Right cardiac atrium (tissue), 5 donors: ENCODE results near the gene PDPR. TPM values are rescaled to one million over a fixed set of nuclear protein-coding genes. Genes with fewer than 3 reads are reported as not detected.
"Not testable (repeated sequence)": the region's sequence is repeated elsewhere in the genome, so short reads cannot be mapped to it uniquely, and the experiment has no call there.

Experiments
- ATAC-seq, 2 donors: fragments of 200-7000 bp; cut with Tn5 transposase; one replicate each; pipeline versions ENCODE4 v1.8.0 to v1.9.1; 2020; ENCODE audit warnings: moderate library complexity in 2 of 2, mild to moderate bottlenecking in 1 of 2
- DNase-seq, 3 donors: peaks; one replicate each; pipeline ENCODE4 v3.0.0-alpha.2; 2020
- H3K27ac ChIP-seq: one replicate; pipeline ENCODE4 v1.5.1; 2013; ENCODE audit warnings: mild to moderate bottlenecking, low read length, control low read depth, moderate library complexity
- H3K27me3 ChIP-seq: one replicate; pipeline ENCODE4 v1.6.1; 2013; ENCODE audit not compliant: control insufficient read depth, insufficient read depth
- H3K4me1 ChIP-seq: one replicate; pipeline ENCODE4 v1.6.1; 2013; ENCODE audit warnings: low read length; ENCODE audit not compliant: control insufficient read depth, insufficient read depth
- H3K4me3 ChIP-seq: one replicate; pipeline ENCODE4 v1.5.1; 2013; ENCODE audit warnings: low read length, control low read depth
- H3K9me3 ChIP-seq: one replicate; pipeline ENCODE4 v1.6.1; 2013; ENCODE audit warnings: low read length; ENCODE audit not compliant: control insufficient read depth
- WGBS: extraction: QIAGEN DNeasy Blood & Tissue Kit; methylation state at CpG from one replicate; pipeline ENCODE4 v1.1.7; 2013; 5-methylcytosine and 5-hydroxymethylcytosine counted together
- intact Hi-C, 4 donors: fragments of 100-400 bp; cut with DNase I; formaldehyde crosslinking; loops; one replicate each; pipeline versions ENCODE4 v1.11.0 to v1.14.0; 2022 to 2023
- polyA plus RNA-seq: library from polyadenylated mRNA; stranded (reverse); fragments of 200-250 nt; gene quantifications from one replicate; pipeline ENCODE4 v1.2.3, GENCODE V29; 2013
- total RNA-seq, 4 donors: library from RNA; stranded (reverse); fragmentation: NEBNext Ultra II Directional; extraction: Animal tissue kit (Norgen Biotek cat#: 25700); gene quantifications; one replicate each; pipeline ENCODE4 v1.2.1, GENCODE V29; 2021
- donor health status: healthy with polysubstance abuse.
- donor health status: DM: no; HTN: yes; CAD: no.
- donor health status: DM: no; HTN: no; CAD: no.
- donor health status: DM: no; HTN: yes; CAD: no; lungs with severe emphysema.
- donor health status: DM: yes; HTN: yes; CAD: no.

Gene PDPR
- total and polyA plus RNA-seq, 5 donors = 8.4 to 36.3 (median 22.7) TPM

- H3K4me1 ChIP-seq, H3K4me3 ChIP-seq, intact Hi-C loops, H3K27me3 ChIP-seq, H3K27ac ChIP-seq, H3K9me3 ChIP-seq, DNase-seq, ATAC-seq: not testable (repeated sequence)
- 94% methylated on average over 10 of the region's 10 CpGs for WGBS
These were observed 40.6 kb downstream of the PDPR start for GRCh38 chr16:70154736-70155135.

- 90% methylated on average over 29 of the region's 29 CpGs for WGBS
- no peaks in the 10 kb centered on the region for H3K9me3 ChIP-seq
- no peak for DNase-seq
- peak in 1 of 2 donors; percentile 2 for ATAC-seq
- H3K27me3 ChIP-seq = no peaks in the 10 kb centered on the region
- no peak overlapping the region for H3K4me3 ChIP-seq
- intact Hi-C loops = no loop called here
- no peaks in the 10 kb centered on the region for H3K4me1 ChIP-seq
- no peak overlapping the region for H3K27ac ChIP-seq
These were observed 42.3 kb downstream of the PDPR start for GRCh38 chr16:70156207-70156978.

- intact Hi-C loops = no loop called here
- Histone ChIP-seq H3K9me3 (no peaks in the 10 kb centered on the region), H3K27me3 (no peaks in the 10 kb centered on the region), H3K4me1 (no peaks in the 10 kb centered on the region), H3K27ac (no peak overlapping the region), H3K4me3 (no peak overlapping the region)
- DNase-seq = no peak
- no peak for ATAC-seq
- WGBS = 84% methylated on average over 11 of the region's 11 CpGs
These were observed 43.0 kb downstream of the PDPR start for GRCh38 chr16:70157105-70157476.

- ATAC-seq = no peak
- intact Hi-C loops = no loop called here
- H3K4me1 ChIP-seq = no peaks in the 10 kb centered on the region
- no peaks in the 10 kb centered on the region for H3K27me3 ChIP-seq
- H3K4me3 ChIP-seq = no peak overlapping the region
- no peak for DNase-seq
- no peak overlapping the region for H3K27ac ChIP-seq
- H3K9me3 ChIP-seq = no peaks in the 10 kb centered on the region
- WGBS = 85% methylated on average over 8 of the region's 8 CpGs
These were observed 43.5 kb downstream of the PDPR start for GRCh38 chr16:70157477-70158260.

- Histone ChIP-seq H3K27ac (no peak overlapping the region), H3K27me3 (no peaks in the 10 kb centered on the region), H3K4me3 (no peak overlapping the region), H3K9me3 (no peaks in the 10 kb centered on the region), H3K4me1 (no peaks in the 10 kb centered on the region)
- intact Hi-C loops = no loop called here
- 78% methylated on average over 7 of the region's 7 CpGs for WGBS
- no peak for DNase-seq
- no peak for ATAC-seq
These were observed 44.3 kb downstream of the PDPR start for GRCh38 chr16:70158261-70158939.

- intact Hi-C loops = no loop called here
- H3K4me1 ChIP-seq = no peaks in the 10 kb centered on the region
- H3K27ac ChIP-seq = no peak overlapping the region
- H3K4me3 ChIP-seq = no peak overlapping the region
- no peaks in the 10 kb centered on the region for H3K27me3 ChIP-seq
- ATAC-seq (no peak), DNase-seq (no peak)
- 70% methylated on average over 9 of the region's 9 CpGs for WGBS
- no peaks in the 10 kb centered on the region for H3K9me3 ChIP-seq
These were observed 45.5 kb downstream of the PDPR start for GRCh38 chr16:70159355-70160348.

GRCh38 chr16:70160388-70160787, 46.3 kb downstream of the PDPR start:
- no peaks in the 10 kb centered on the region for H3K4me1 ChIP-seq
- no peak overlapping the region for H3K27ac ChIP-seq
- H3K4me3 ChIP-seq = no peak overlapping the region
- H3K9me3 ChIP-seq = no peaks in the 10 kb centered on the region
- DNase-seq (no peak), ATAC-seq (no peak)
- no peaks in the 10 kb centered on the region for H3K27me3 ChIP-seq
- intact Hi-C loops = no loop called here
- WGBS = 92% methylated on average over 6 of the region's 6 CpGs

- no peaks in the 10 kb centered on the region for H3K4me1 ChIP-seq
- no peaks in the 10 kb centered on the region for H3K27me3 ChIP-seq
- ATAC-seq = no peak
- WGBS = 95% methylated on average over 6 of the region's 6 CpGs
- DNase-seq = no peak
- no peak overlapping the region for H3K27ac ChIP-seq
- intact Hi-C loops = no loop called here
- H3K4me3 ChIP-seq = no peak overlapping the region
- H3K9me3 ChIP-seq = no peaks in the 10 kb centered on the region
These were observed 46.7 kb downstream of the PDPR start for GRCh38 chr16:70160821-70161220.

- H3K4me3 ChIP-seq = no peak overlapping the region
- H3K27ac ChIP-seq = no peak overlapping the region
- intact Hi-C loops = no loop called here
- DNase-seq (no peak), ATAC-seq (no peak)
- H3K4me1 ChIP-seq = no peaks in the 10 kb centered on the region
- WGBS = 87% methylated on average over 6 of the region's 6 CpGs
- H3K27me3 ChIP-seq = no peaks in the 10 kb centered on the region
- no peaks in the 10 kb centered on the region for H3K9me3 ChIP-seq
These were observed 47.2 kb downstream of the PDPR start for GRCh38 chr16:70161350-70161749.

- H3K9me3 ChIP-seq = no peaks in the 10 kb centered on the region
- no peak for ATAC-seq
- DNase-seq = no peak
- no peaks in the 10 kb centered on the region for H3K4me1 ChIP-seq
- H3K4me3 ChIP-seq = no peak overlapping the region
- intact Hi-C loops = no loop called here
- 54% methylated on average over 7 of the region's 7 CpGs for WGBS
- H3K27me3 ChIP-seq = no peaks in the 10 kb centered on the region
- H3K27ac ChIP-seq = no peak overlapping the region
These were observed 47.9 kb downstream of the PDPR start for GRCh38 chr16:70162041-70162451.
